GM21367 (cell line): Measurements from ENCODE around the gene FAM124A.

Experiments
- ATAC-seq: cut with Tn5 transposase; IDR thresholded peaks from one replicate; pipeline ENCODE4 v1.9.1; 2021; ENCODE audit not compliant: unreplicated experiment

The FAM124A gene

DNA sequence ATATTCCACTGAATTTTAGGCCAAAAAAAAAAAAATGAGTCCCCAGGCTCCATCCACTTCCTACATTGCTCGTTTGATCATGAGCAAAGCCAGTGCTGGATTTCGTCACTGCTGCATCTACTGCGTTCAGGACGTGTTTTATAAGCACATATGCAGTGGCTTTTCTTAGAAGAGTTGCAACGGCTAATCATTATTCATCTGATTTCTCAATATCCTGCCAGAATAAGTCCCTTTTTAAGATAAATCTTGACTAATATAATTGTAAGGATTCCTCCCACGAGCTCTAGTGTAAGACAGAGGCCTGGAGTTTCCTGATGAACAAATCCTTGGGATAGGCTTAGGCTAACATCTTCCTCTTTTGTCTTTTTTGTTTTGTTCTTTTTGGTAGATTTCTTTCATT is 19.5 kb downstream of the FAM124A start:
- no peak for ATAC-seq

DNA sequence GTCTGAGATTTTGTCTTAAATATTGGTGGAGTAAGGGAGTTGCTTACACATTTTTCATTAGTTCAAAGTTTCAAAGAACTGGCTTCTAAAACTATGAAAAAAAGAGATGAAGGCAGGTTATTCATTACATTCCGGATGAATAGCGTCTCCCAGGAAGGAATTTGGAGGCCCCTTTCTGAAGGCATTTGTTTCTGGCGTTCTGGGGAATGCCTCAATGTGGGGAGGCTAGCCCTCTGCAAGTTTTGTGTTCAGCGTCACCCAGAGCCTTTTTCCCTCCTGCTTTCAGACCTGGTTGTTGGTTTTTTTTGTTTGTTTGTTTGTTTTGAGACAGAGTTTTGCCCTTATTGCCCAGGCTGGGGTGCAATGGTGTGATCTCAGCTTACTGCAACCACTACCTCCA is 21.0 kb downstream of the FAM124A start:
- ATAC-seq: no peak

DNA sequence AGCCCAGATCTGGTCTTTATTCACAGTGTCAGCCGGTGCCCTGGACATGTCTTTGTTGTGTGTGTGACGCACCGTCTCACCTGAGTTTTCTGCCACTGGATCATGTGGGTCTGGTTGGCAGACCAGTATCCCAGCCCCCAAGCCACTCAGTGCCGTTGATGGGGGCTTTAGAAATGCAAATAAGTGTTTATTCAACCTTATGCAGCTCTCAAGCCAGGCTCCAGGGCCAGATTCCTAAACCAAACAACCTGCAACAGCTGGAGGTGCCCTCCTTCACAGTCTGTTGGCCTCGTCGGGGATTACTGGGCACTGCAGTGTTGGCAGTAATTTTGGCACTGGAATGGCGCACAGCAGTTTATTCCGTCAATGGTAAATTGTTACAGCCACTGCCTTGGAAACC is 21.6 kb downstream of the FAM124A start:
- no peak for ATAC-seq

DNA sequence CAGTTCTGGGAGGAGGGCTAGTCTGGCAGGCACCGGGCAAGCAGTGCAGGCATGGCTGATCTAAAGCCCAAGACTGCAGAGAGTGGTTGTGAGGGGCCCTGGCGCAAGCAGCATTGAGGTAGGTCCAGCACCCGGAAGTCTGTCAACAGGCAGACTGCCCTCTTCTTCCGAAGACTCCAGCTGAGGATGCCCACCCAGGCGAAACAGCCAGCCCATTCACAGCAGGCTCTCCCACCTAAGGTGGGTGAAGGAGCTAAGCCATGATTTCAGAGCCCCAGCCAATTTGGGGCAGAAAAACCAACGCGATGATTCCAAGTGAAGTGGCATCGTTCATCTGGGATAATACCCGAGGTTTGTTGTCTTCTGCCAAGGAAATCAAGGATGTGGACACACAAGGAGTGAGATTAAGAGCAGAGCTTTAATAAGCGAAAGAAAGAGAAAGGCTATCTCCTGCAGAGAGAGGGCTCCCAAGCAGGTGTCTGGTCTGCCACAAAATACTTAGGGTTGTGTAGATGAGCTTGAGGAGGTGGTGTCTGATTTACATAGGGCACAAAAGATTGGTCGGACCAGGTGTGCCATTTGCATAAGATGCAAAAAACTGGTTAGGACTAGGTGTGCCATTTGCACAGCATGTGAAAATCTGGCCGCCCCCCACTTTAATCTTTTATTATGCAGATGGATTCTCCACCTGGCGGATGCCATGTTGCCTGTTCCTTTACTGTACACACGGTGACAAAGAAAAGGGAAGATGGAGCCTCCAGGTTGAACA is 22.6 kb downstream of the FAM124A start:
- ATAC-seq: no peak

DNA sequence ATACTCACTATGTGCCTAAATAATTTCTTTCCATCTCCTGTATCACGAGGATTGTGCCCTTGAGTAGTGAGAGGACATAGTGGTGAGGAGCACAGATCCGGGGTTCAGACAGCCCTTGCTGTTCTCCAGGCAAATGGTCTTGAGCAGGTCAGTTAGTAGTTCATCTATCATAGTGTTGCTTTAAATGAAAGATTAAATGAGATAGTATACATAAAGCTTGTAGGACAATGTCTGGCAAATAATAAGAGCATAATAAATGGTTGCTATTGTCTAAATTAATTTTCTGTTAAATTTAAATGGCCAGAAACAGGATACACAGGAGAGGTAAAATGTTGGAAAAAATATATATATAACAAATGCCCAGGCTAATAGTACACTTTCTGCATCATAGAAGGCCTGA is 23.4 kb downstream of the FAM124A start:
- no peak for ATAC-seq

DNA sequence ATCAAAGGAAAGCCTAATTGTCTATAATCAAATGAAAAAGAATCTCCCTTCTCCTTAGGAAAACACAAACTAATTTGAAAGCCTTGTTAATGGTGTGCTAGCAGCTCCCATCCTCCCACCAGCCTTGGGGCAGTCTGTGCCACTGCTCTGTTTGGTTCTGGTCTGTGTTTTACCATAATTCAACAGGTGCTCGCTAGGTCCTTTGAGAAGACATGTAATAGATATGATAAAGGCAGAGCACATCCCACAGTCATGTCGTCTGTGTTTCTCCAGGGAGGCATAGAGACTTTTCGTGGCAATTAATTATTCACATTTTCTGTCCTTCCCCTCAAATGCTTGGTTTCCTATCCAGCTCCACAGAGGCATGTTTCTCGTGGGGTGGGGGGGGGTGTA is 23.8 kb downstream of the FAM124A start:
- no peak for ATAC-seq

DNA sequence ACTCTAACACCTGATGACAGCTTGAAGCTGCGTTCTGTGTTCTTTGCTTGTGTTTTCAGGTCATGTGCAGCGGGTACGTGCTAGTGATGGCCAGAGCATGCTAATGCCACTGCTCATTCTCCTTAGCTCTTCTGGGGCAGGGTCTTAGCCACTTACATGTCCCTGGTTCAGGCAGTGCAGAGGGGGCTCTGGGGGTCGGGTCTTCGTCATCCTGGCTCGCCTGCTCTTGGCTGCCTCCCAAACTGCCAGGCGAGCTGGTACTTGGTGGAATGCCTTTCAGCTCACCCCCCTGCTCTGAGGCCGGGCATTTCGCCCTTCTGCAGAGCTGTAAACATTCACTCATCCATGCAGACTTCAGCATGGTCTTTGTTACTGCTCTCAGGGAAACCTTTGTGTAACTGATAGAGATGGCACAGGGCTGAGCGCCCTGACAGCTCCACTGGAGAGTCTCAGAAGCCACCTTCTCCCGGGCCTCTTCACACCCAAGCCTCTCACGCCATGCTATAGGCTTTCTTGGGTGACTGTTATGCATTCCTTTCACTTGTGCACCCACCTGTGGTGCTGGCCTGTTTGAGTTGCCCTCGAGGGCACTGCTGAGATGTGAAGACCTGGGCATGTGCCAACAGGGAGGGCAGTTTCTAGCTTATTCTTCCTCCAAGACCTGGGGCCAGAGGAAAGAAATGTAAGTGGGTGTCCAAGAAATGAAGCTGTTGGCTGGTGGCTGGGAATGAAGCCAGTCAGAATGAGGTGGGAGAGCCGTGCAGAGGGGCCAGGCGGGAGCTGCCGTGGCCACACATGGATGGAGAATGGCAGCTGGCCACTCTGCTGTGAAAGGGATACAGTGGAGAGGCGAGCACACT is 24.4 kb downstream of the FAM124A start:
- no peak for ATAC-seq

DNA sequence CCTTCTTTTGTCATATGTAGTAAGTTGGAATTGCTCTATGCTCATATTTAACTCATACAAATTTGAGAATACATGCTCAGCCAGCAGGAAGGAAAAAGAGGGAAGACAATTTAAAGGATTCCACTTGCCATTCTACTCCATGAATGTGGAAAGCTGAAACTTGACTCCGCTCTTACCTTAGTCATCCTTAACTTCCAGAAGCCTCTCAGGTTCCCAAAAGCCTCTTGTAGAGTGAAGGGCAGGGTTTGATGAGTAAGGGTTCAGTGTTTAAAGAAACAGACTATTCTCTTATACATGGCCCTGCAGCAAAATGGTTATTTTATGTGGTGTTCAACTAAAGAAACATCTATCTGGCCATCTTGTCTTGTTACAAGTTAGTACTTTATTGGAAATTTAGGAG is 27.1 kb downstream of the FAM124A start:
- ATAC-seq: no peak

DNA sequence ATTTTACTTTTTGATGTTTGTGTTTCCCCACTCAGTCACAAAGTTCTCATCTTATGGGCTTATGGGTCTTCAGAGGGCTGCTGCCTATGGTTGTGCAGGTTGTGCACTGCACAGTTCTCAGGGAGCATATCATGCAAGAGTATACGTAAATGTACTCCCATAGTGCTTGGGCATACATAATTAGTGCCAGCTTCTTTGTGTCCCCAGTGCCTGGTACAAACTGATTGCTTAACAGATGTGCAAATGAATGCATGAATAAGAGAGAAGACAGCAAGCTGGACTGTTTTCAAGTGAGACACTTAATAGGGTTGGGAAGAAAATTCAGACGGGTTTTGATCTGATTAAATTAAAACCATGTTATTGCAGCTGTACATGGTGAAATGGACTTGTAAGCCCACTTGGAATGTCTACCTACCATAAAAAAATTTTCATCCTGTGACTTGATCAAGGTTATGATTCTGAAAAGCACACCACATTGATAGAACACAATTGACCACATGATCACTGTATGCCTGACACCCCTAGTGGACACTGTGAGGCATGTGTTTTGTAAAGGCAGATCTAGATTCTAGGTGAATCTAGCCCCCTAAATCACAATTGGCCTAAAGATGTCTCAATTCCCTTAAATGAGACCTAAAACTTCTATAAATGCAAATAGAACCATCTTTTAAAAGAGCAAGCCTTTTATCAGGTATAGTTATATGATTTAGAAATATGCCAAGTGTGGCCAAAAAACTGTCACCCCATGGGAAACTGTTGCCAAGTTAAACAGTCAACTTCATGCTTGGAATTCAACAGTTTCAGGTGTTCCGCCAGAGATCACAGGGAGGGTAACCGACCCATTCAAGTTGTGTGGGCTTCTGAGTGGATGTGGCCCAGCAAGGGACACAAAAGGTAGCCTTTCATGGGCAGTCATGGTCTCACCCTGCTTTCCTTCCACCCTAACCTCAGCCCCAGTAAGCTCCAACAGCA is 27.9 kb downstream of the FAM124A start:
- ATAC-seq: no peak

DNA sequence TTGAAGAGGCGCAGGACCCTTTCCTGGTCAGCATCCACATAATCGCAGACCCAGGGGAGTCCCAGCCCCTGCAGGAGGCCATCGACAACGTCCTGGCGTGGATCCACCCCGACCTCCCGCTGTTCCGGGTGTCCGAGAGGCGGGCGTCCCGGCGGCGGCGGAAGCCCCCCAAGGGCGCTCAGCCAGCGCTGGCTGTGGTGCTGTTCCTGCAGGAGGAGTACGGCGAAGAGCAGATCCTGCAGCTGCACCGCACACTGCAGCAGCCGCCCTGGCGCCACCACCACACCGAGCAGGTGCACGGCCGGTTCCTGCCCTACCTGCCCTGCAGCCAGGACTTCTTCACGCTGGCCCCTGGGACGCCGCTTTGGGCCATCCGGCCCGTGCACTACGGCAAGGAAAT is 29.3 kb downstream of the FAM124A start:
- no peak for ATAC-seq

DNA sequence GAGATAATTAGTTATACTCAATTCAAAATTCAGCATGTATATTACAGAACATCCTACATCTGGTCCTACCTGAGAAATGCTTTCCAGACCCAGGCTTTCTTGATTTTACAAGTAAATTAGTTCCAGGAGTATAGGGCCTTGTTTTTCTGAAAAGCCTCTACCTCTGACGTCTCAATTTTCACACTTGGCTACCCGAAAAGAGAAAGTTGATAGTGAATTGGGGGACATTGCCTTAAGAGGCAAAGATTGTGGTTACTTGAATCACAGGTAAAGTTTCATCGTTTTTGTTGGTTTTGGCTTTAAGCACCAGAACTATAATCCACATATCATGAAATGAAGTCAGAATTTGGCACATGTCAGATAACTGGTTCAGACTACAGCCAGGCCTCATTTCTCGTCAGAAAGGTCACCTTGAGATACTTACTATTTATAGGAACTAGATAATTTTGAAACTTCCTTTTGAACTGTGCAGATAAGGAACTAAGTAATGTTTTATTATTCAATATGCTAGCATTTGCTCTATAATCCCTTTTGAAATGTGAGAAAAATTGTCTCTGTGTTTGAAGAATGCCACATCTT is 30.8 kb downstream of the FAM124A start:
- ATAC-seq: no peak

DNA sequence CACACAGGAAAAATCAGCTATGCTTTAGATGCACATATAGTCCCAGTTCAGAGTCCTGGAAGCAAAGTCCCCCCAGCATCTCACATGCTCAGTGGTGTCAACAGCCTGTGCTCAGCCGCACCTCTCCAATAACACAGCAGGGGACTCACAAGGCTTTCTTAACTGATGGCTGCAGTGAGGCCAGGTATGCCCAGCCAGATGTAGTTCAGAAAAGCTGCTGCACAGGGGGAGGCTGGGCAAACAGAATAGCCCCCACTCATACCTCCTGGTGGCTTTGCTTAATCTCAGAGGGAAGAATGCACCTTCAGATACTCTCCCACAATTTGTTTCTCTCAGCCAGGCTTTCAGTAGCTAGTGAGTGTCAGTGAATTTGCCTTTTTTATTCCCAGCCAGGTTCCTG is 33.4 kb downstream of the FAM124A start:
- ATAC-seq: no peak

DNA sequence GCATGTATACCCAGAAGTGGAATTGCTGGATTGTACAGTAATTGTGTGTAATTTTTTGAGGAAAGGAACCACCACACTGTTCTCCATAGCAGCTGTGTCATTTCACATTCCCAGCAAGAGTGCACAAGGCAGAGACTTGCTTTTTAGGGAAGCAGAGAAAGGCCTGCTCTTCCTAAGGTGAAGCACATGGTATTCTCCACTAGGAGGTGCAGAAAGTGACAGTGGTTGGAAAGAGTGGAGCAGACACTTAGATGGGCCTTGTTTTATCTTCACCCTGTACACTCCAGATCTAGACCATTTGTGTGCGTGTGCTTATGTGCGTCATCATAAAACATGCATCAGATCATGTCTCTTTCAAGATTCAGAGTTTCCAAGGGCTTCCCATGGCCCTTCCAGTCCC is 35.0 kb downstream of the FAM124A start:
- no peak for ATAC-seq

DNA sequence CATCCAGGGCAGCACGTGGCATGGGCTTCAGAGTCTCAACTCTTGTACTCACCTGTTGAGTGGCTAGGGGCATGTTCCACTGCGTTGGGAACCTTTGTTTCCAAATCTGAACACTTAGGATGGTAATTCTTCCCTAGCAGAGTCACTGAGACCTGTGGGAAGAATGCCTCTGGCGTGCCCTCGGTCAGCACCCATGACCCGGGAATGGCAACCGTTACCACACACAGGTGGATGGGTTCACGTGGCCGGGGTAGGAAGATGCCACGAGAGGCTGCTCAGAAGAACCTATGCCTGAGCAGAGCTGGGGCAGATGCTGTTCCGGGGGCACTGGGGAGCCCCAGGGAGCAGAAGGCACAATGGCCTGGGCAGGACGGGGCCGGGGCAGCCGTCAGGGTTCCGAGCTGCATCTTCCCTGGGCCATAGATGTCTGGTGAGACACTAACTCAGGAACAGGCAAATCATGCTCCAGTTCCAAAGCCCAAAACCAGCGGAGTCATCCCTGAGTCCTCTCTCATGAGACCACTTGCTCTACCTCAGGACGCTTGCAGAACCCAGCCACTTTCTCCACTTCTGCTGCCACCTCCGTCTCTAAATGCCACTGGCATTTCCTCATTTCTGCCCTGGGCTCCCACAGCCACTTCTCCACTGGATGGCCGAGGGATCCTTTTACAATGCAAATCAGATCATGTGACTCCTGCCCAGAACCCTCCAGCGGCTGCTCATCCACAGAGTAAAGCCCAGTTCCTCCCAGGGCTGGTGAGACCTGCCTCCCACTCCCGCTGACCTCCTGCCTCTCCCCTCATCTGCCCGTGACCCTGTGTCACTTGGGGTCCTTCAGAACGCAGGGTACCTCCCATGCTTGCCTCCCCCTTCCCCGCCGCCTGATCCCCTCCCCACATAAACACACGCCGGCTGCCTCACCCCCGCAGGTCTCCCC is 36.7 kb downstream of the FAM124A start:
- no peak for ATAC-seq

DNA sequence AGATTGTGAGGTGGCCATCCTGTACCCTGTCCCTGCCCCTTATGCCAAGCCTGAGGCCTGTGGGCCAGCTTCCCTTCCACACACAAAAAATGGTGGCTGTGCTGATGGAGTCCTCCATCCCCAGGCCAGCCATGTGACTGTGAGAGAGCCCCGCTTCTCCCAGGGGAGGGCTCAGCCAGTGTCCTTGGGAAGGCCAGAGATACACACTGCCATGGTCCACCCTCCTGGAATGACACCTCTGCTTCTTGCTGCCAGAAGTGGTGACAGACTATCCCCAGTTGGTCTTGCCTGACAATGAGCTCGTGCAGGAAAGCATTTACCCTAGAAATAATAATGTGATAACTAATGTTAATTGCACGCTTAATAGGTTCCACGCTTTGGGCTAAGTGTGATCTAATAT is 38.0 kb downstream of the FAM124A start:
- ATAC-seq: no peak

DNA sequence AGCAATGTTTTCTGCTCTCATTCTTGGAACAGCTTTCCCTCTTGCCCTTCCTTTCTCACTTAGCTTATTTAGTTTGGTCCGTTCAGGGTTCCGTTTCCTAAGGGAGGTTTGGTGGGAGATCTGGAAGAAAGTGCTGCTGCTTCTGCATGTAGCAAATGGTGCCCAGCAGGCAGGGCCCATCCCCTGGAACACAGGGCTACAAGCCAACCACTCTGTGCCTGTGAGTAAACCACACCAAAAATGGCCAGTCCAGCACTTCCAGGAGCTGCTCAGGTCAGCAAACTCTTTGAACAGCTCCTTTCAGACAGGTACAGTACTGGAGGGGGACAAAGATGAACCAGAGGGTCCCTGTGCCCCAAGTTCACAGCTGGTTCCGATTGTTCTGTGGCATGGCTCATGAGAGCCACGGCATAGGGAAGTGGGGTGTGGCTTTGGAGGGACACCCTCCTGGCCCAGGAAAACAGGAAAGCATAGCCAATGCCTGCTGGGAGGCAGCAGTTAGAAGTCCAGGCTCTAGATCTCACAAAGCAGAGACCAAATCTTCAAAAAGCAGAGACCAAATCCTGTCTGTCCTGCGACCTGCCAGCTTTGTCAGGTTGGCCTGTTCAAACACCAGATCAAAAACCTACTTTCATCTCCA is 39.5 kb downstream of the FAM124A start:
- ATAC-seq: no peak

DNA sequence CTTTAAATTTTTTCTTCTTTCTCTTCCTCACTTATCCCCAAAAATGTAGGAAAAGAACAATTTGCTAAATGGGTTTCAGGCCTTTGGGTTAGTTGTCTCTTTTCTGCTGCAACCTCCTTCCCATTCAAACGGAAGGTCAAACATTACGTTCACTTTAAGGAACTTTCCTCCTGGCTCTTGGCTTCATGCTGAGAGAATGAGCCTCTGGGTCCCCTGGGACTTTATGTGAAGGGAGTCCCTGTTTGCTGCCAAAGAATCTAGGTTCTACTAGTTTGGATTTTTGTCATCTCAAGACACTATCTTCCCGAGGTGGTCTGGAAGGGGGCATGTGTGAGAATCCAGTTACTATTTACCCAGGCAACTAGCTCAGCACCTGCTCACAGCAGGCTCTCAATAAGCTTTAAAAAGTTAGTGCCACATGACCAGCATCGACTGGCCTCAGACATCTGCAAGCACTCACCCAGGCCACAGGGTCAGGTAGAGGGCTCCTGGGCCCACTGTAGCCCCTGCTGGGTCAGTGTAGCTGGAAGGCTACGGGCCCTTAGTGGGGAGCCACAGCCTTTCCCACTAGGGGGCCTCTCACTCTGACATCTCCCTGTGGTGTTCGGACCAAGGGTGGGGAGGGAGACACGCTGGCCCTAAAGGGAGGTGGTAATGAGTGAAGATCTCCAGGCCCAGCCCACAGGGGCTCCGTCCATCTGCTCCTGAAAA is 40.5 kb downstream of the FAM124A start:
- ATAC-seq: no peak

DNA sequence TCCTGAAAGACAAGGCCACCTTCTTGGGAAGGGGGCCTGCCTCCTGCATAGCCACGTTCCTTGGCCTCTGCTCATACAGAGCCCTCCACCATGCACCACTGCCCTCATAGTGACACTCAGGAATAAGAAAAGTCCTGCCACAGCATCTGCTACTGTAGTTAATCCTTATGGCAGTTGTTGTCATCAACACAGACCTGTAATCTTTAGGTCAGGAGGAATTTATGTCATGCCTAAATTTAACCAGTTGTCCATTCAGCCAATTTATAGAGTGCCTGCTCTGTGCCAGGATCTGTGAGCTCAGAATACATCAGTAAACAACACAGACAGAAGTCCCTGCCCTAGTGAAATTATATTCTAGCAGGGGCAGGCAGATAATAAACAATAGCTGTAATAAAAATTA is 44.4 kb downstream of the FAM124A start:
- ATAC-seq: no peak

DNA sequence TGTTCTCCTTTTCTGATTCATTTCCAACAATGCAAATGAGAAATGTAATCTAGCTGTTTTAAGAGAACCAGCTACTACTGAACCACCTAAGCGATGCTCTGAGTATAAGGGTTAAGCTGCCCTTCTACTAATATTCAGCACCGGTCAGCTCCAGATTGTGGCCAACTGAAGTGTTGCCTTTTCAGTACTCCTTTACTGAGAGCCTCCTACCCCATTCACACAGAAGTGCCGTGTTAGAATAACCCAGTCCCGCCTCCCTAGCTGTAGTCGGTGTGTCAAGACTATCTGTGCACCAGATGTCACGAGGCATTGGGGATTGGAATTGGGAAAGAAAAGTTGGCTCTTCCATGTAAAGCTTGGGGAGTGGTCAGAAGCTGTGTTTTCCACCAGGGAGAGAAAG is 45.4 kb downstream of the FAM124A start:
- ATAC-seq: no peak
